ENCODE data around the gene TMEM245. TPM values are rescaled to one million over a fixed set of nuclear protein-coding genes. Genes with fewer than 3 reads are reported as not detected.

The TMEM245 gene
- total and polyA plus RNA-seq, 2 of the 13 experiments (the other 11 are each of a cell fraction or from before 2014, with no cell fraction given), result 53.5 to 55.4 TPM

- TF ChIP-seq MTF1 (CRISPR knock-in tag; IDR thresholded peaks at IDR 0.05), result no peak
- TF ChIP-seq LBX2 (CRISPR knock-in tag; IDR thresholded peaks at IDR 0.05; ENCODE audit: borderline replicate concordance), result no peak
Observed at GRCh38 chr9:109048822-109049221, 70.9 kb downstream of the TMEM245 start (continued).

- TF ChIP-seq ZNF652 (CRISPR knock-in tag; IDR thresholded peaks at IDR 0.05; ENCODE audit: borderline replicate concordance, low read depth) (no peak), ZNF781 (CRISPR knock-in tag; IDR thresholded peaks at IDR 0.05; ENCODE audit: borderline replicate concordance, not compliant biosample characterization) (no peak), TCF7 (IDR thresholded peaks at IDR 0.05; ENCODE audit: low read depth) (no peak), ZNF709 (CRISPR knock-in tag; IDR thresholded peaks at IDR 0.05) (no peak), NR2C2 (CRISPR knock-in tag; IDR thresholded peaks at IDR 0.05; ENCODE audit: borderline replicate concordance) (no peak), MED8 (CRISPR knock-in tag; IDR thresholded peaks at IDR 0.05; ENCODE audit: insufficient replicate concordance) (no peak), SNRNP70 (IDR thresholded peaks at IDR 0.05; ENCODE audit: low read depth, low read length) (no peak), ZNF550 (CRISPR knock-in tag; IDR thresholded peaks at IDR 0.05; ENCODE audit: borderline replicate concordance) (no peak), MTF1 (CRISPR knock-in tag; IDR thresholded peaks at IDR 0.05) (no peak), SNAI1 (CRISPR knock-in tag; IDR thresholded peaks at IDR 0.05; ENCODE audit: borderline replicate concordance) (no peak), ZNF235 (CRISPR knock-in tag; IDR thresholded peaks at IDR 0.05; ENCODE audit: borderline replicate concordance) (no peak), ZNF546 (CRISPR knock-in tag; conservative IDR thresholded peaks at IDR 0.05) (no peak), GRHL1 (CRISPR knock-in tag; conservative IDR thresholded peaks at IDR 0.05) (no peak)
- TF ChIP-seq, protein P1, sequence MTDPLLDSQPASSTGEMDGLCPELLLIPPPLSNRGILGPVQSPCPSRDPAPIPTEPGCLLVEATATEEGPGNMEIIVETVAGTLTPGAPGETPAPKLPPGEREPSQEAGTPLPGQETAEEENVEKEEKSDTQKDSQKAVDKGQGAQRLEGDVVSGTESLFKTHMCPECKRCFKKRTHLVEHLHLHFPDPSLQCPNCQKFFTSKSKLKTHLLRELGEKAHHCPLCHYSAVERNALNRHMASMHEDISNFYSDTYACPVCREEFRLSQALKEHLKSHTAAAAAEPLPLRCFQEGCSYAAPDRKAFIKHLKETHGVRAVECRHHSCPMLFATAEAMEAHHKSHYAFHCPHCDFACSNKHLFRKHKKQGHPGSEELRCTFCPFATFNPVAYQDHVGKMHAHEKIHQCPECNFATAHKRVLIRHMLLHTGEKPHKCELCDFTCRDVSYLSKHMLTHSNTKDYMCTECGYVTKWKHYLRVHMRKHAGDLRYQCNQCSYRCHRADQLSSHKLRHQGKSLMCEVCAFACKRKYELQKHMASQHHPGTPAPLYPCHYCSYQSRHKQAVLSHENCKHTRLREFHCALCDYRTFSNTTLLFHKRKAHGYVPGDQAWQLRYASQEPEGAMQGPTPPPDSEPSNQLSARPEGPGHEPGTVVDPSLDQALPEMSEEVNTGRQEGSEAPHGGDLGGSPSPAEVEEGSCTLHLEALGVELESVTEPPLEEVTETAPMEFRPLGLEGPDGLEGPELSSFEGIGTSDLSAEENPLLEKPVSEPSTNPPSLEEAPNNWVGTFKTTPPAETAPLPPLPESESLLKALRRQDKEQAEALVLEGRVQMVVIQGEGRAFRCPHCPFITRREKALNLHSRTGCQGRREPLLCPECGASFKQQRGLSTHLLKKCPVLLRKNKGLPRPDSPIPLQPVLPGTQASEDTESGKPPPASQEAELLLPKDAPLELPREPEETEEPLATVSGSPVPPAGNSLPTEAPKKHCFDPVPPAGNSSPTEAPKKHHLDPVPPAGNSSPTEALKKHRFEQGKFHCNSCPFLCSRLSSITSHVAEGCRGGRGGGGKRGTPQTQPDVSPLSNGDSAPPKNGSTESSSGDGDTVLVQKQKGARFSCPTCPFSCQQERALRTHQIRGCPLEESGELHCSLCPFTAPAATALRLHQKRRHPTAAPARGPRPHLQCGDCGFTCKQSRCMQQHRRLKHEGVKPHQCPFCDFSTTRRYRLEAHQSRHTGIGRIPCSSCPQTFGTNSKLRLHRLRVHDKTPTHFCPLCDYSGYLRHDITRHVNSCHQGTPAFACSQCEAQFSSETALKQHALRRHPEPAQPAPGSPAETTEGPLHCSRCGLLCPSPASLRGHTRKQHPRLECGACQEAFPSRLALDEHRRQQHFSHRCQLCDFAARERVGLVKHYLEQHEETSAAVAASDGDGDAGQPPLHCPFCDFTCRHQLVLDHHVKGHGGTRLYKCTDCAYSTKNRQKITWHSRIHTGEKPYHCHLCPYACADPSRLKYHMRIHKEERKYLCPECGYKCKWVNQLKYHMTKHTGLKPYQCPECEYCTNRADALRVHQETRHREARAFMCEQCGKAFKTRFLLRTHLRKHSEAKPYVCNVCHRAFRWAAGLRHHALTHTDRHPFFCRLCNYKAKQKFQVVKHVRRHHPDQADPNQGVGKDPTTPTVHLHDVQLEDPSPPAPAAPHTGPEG (CRISPR knock-in tag; IDR thresholded peaks at IDR 0.05), result no peak
- H3K36me3 ChIP-seq (replicated peaks in 1 of 2; ENCODE audit: control insufficient read depth in 1 of 2, insufficient read depth in 2 of 2, low read length in 2 of 2), result peaks cover 16 to 87% of the 10 kb centered on the region in 2 experiments
- no peak overlapping the region for H2AFZ ChIP-seq (ENCODE audit: low read length)
- no TSS peak for BruUV-seq (replicated peaks)
- H3K27ac ChIP-seq (ENCODE audit: extremely low read length, insufficient read depth, low read length), result no peak overlapping the region
- no peak overlapping the region for H3K4me3 ChIP-seq (replicated peaks in 1 of 3; ENCODE audit: insufficient read depth in 1 of 3, low read depth in 2 of 3, low read length in 3 of 3)
- H3K27me3 ChIP-seq (ENCODE audit: control insufficient read depth in 1 of 2, insufficient read depth in 2 of 2, low read length in 2 of 2), result no peaks in the 10 kb centered on the region
- no peaks in the 10 kb centered on the region for H3K4me1 ChIP-seq (ENCODE audit: insufficient read depth, low read length)
- in situ Hi-C loops (cut with HindIII; ENCODE audit: extremely low pct_ligation_motif_present, low pct_unique_long_range_greater_than_20kb), result no loop called here
- ATAC-seq (no peak), DNase-seq (ENCODE audit: low spot score) (no peak), FAIRE-seq (no peak)
- CTCF ChIA-PET (ENCODE audit: low intra/inter-chr PET ratio, low total read pairs), result no interaction called here
- H4K20me1 ChIP-seq (ENCODE audit: insufficient read depth, low read length), result no peaks in the 10 kb centered on the region
- no peak overlapping the region for H3K9ac ChIP-seq (ENCODE audit: insufficient read depth, low read depth, low read length)
- 96% methylated on average over 2 of the region's 2 CpGs for WGBS (ENCODE audit: low lambda C conversion rate)
- H3K4me2 ChIP-seq (ENCODE audit: low read depth, low read length), result no peak overlapping the region
- POLR2A ChIA-PET, result no interaction called here
- intact Hi-C loops (cut with micrococcal nuclease; ENCODE audit: unreplicated experiment), result no loop called here
- H3K9me3 ChIP-seq (ENCODE audit: low read length), result no peaks in the 10 kb centered on the region
- no peaks in the 10 kb centered on the region for H3K79me2 ChIP-seq (ENCODE audit: insufficient read depth, low read length)
Observed at GRCh38 chr9:109047259-109047658, 72.5 kb downstream of the TMEM245 start.

Data from HepG2 (cell line).